ENCODE results near the gene IL20RB.

The IL20RB gene

DNA sequence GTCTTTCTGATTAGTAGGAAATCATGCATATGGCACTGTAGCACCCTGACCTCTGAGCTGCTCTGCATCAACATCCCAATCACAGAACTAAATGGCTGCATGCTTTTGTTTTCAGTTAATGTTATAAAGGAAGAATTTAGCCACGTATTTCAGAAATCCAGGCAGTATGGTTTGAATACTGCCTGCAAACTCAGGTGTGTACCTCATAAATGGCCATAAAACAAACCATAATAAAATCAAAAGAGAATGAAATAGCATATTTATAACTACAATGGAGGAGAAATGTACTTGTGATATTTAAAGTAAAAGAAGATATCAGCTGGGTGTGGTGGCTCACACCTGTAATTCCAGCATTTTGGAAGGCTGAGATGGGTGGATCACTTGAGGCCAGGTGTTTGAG is 94.5 kb downstream of the IL20RB start:
- Mint-ChIP-seq H3K27me3 (peaks cover 6 to 12% of the 10 kb centered on the region in 2 donors), H3K4me3 (no peak overlapping the region), H3K36me3 (no peaks in the 10 kb centered on the region), H3K4me1 (no peaks in the 10 kb centered on the region), H3K9me3 (no peaks in the 10 kb centered on the region), H3K27ac (no peak overlapping the region)
- DNase-seq (no peak), ATAC-seq (replicated peaks) (no peak)

All from stimulated activated naive B cell treated with anti-CD40 and anti-IgM and Interleukin-4, amounts not matched to agents 10 μg/mL and 1 μg/mL and 100 μg/mL, for 72 hours (primary cell).